WI38 (cell line): ENCODE results near the gene RYR3.

Experiments used
- H3K4me3 ChIP-seq: 2 replicates; pipeline ENCODE4 v1.5.1; 2011; ENCODE audit warnings: low read depth, mild to moderate bottlenecking, control low read depth, low read length
- TF ChIP-seq, protein P1 (sequence below): IDR thresholded peaks from 2 replicates; pipeline ENCODE4 v1.5.1; 2012; ENCODE audit warnings: low read depth, mild to moderate bottlenecking, control low read depth, low read length

The RYR3 gene

GRCh38 chr15:33882921-33883320, 572.2 kb downstream of the RYR3 start:
- TF ChIP-seq, protein P1, sequence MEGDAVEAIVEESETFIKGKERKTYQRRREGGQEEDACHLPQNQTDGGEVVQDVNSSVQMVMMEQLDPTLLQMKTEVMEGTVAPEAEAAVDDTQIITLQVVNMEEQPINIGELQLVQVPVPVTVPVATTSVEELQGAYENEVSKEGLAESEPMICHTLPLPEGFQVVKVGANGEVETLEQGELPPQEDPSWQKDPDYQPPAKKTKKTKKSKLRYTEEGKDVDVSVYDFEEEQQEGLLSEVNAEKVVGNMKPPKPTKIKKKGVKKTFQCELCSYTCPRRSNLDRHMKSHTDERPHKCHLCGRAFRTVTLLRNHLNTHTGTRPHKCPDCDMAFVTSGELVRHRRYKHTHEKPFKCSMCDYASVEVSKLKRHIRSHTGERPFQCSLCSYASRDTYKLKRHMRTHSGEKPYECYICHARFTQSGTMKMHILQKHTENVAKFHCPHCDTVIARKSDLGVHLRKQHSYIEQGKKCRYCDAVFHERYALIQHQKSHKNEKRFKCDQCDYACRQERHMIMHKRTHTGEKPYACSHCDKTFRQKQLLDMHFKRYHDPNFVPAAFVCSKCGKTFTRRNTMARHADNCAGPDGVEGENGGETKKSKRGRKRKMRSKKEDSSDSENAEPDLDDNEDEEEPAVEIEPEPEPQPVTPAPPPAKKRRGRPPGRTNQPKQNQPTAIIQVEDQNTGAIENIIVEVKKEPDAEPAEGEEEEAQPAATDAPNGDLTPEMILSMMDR, result no peak
- no peak overlapping the region for H3K4me3 ChIP-seq

DNA sequence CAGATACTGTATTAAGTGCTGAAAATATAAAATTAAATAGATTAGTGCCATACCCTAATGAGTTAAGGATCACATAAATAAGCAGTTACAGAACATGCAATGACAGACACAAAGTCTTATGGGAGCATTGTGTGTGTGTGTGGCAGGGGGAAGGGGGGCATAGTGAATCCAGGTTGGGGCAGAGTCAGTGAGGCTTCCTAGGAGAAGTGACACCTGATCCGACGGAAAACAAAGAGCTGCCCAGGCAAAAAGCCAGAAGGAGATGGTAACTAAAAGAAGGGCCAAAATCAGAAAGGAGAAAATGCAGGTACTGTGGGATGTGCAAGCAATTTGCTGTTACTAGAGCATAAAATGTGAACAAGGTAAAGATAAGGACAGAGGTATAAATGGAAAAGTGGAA, 577.4 kb downstream of the RYR3 start:
- TF ChIP-seq, protein P1, result no peak

GRCh38 chr15:33894193-33894592, 583.4 kb downstream of the RYR3 start:
- no peak overlapping the region for H3K4me3 ChIP-seq
- TF ChIP-seq, protein P1, result no peak

More for the DNA sequence above, 577.4 kb downstream of the RYR3 start:
- H3K4me3 ChIP-seq, result no peak overlapping the region

- TF ChIP-seq, protein P1, result no peak
These were observed 591.3 kb downstream of the RYR3 start for GRCh38 chr15:33902043-33902442.

DNA sequence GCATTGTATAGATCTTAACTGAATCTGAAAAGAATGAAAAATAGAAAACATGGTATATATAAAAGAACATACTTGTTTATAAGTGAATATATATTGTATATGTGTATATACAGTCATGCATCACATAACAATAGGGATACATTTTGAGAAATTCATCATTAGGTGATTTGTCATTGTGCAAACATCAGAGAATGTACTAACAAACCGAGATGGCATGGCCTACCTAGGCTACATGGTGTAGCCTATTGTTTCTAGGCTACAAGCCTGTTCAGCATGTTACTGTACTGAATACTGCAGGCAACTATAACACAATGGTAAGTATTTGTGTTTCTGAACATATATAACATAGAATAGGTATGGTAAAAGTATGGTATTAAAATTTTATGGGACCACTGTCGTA, 592.9 kb downstream of the RYR3 start:
- H3K4me3 ChIP-seq, result no peak overlapping the region
- TF ChIP-seq, protein P1, result no peak

More at GRCh38 chr15:33902043-33902442, 591.3 kb downstream of the RYR3 start:
- H3K4me3 ChIP-seq, result no peak overlapping the region

DNA sequence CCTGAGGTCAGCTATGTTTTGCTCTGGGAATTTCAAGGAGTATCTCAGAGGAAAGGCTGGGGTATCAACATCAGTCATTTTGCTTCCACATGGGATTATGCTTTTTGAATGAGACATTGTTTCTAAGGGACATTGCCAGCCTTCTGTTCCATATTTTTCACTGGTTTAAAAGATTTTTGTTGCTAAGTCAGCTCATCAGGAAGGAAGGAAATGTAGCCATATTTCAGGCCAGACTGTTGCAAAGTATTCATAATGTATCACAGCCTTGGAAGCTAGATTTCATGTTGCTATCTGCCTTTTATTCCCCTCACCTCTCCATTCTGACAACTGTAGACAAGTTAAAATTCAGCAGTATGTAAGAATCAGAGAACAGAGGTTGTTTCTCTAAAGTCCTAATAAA, 596.6 kb downstream of the RYR3 start:
- TF ChIP-seq, protein P1, result no peak
- H3K4me3 ChIP-seq, result no peak overlapping the region

DNA sequence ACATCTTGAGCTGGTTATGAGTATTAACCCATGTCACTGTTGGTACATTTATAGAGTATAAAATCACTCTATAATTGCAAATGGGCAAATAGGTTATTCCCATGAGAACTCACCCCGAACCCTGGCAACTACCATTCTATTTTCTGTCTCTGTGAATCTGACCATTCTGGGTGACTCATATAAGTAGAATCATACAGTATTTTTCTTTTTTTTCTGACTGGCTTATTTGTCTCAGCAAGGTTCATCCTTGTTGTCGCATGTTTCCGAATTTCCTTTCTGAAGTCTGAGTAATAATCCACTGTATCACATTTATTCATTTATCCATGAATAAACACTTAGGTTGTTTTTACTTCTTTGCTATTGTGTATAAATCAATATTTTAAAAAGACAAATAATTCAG, 597.6 kb downstream of the RYR3 start:
- TF ChIP-seq, protein P1, result no peak

More for the DNA sequence above, 597.6 kb downstream of the RYR3 start:
- H3K4me3 ChIP-seq, result no peak overlapping the region
